Coronary artery (tissue), 2 donors: Measurements from ENCODE around the gene GPX5.
"Not testable (repeated sequence)": the region's sequence is repeated elsewhere in the genome, so short reads cannot be mapped to it uniquely, and the experiment has no call there.

Experiments
- DNase-seq: peaks from one replicate; pipeline ENCODE4 v3.0.0-alpha.2; 2017; ENCODE audit warnings: low spot score
- H3K27ac ChIP-seq, 2 donors: fragments of 200-600 bp; sonication (generic); one replicate each; pipeline ENCODE4 v1.5.1; 2016 to 2019
- H3K4me3 ChIP-seq: fragments of 200-600 bp; sonication (generic); 2 replicates; pipeline ENCODE4 v1.5.1; 2016; ENCODE audit warnings: mild to moderate bottlenecking, moderate library complexity
- CTCF ChIP-seq: fragments of 200-600 bp; sonication (generic); IDR thresholded peaks from one replicate; pipeline ENCODE4 v1.5.1; 2019; ENCODE audit warnings: antibody characterized with exemption

The GPX5 gene

GRCh38 chr6:28501259-28501658, 24.4 kb upstream of the GPX5 start:
- H3K4me3 ChIP-seq, result no peak overlapping the region
- no peak overlapping the region for H3K27ac ChIP-seq
- no peak for TF ChIP-seq CTCF
- DNase-seq, result no peak

- H3K4me3 ChIP-seq, H3K27ac ChIP-seq, DNase-seq: not testable (repeated sequence)
Measured at GRCh38 chr6:28502136-28502535, 23.5 kb upstream of the GPX5 start.

DNA sequence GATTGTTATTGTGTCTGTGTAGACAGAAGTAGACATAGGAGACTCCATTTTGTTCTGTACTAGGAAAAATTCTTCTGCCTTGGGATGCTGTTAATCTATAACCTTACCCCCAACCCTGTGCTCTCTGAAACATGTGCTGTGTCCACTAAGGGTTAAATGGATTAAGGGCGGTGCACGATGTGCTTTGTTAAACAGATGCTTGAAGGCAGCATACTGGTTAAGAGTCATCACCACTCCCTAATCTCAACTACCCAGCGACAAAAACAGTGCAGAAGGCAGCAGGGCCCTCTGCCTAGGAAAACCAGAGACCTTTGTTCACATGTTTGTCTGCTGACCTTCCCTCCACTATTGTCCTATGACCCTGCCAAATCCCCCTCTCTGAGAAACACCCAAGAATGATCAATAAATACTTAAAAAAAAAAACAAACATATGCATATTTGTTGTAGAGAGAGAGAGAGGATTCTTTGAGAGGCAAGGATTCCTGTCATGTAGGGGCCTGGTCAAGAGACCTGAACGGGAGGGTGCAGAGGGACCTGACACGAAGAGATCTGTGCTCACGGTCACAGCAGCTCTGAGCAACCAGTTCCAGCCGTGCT, 22.9 kb upstream of the GPX5 start:
- not testable (repeated sequence) for H3K27ac ChIP-seq, H3K4me3 ChIP-seq, DNase-seq

GRCh38 chr6:28505733-28506132, 19.9 kb upstream of the GPX5 start:
- Histone ChIP-seq H3K4me3 (no peak overlapping the region), H3K27ac (no peak overlapping the region)
- TF ChIP-seq CTCF, result no peak
- DNase-seq, result no peak

GRCh38 chr6:28506807-28507475, 18.7 kb upstream of the GPX5 start:
- no peak overlapping the region for H3K4me3 ChIP-seq
- H3K27ac ChIP-seq, result no peak overlapping the region
- no peak for DNase-seq
- no peak for TF ChIP-seq CTCF

GRCh38 chr6:28511628-28512300, 13.9 kb upstream of the GPX5 start:
- Histone ChIP-seq H3K27ac (no peak overlapping the region), H3K4me3 (no peak overlapping the region)
- DNase-seq, result no peak
- no peak for TF ChIP-seq CTCF

DNA sequence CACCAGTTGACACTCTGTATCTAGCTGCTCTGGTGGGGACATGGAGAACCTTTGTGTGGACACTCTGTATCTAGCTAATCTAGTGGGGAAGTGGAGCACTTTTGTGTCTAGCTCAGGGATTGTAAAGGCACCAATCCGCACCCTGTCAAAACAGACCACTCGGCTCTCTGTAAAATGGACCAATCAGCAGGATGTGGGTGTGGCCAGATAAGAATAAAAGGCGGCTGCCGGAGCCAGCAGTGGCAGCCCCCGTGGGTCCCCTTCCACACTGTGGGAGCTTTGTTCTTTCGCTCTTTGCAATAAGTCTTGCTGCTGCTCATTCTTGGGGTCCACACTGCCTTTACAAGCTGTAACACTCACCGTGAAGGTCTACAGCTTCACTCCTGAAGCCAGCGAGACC, 13.3 kb upstream of the GPX5 start:
- H3K4me3 ChIP-seq, H3K27ac ChIP-seq, DNase-seq: not testable (repeated sequence)

DNA sequence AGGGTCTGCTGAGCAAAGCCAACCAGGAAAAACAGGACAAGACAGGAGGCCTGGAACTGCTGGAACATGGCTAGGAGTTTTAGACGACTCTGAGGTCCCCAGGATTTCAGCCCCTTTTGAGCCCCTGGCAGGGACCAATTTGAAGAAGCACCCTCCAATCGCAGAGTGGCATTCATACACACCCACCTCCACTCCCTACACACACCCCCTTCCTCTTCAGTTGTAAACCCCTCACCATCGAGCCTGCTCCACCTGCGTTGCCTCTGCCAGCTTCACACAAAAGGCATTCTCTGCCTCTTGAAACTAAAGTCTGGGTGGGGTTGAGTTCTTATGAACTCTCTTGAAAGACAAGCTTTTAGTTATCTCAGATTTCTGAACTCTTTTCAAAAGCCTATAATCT, 10.0 kb upstream of the GPX5 start, which contains the start of gene GPX6:
Gene GPX6, minus strand, starts transcription at position 118 of the 400 bp plus-strand sequence. Its CDS starts 50 bp downstream, at position 68.
- no peak for TF ChIP-seq CTCF
- Histone ChIP-seq H3K27ac (no peak within 1 kb of the TSS), H3K4me3 (no peak within 1 kb of the TSS)
- DNase-seq, result no peak
